Bronchial epithelial cell (primary cell): ENCODE results near the gene MBOAT7. TPM values are rescaled to one million over a fixed set of nuclear protein-coding genes. Genes with fewer than 3 reads are reported as not detected.
A peak's percentile ranks its signal among the peaks of the same experiment; 100 is the strongest.
"Not testable (repeated sequence)": the region's sequence is repeated elsewhere in the genome, so short reads cannot be mapped to it uniquely, and the experiment has no call there.

Experiments
- DNase-seq: peaks from one replicate; pipeline ENCODE4 v3.0.0-alpha.2; 2010; ENCODE audit warnings: low read depth
- FAIRE-seq: peaks from 2 replicates; lab custom pipeline; 2011; peaks lifted over from hg19 to GRCh38; lab: Jason Lieb, UNC
- H3K27me3 ChIP-seq: 2 replicates; pipeline ENCODE4 v1.5.1; 2011; ENCODE audit warnings: low read length; ENCODE audit not compliant: control insufficient read depth, insufficient read depth
- H3K36me3 ChIP-seq: 2 replicates; pipeline ENCODE4 v1.5.1; 2011; ENCODE audit warnings: low read length; ENCODE audit not compliant: control insufficient read depth, insufficient read depth
- H3K4me3 ChIP-seq: 2 replicates; pipeline ENCODE4 v1.5.1; 2011; ENCODE audit warnings: mild to moderate bottlenecking, low read depth, low read length, control low read depth
- total RNA-seq: library from RNA; depleted of rRNA; stranded (reverse); fragments of >200 nt; gene quantifications from 2 replicates; pipeline ENCODE4 v1.2.1, GENCODE V29; 2014
- TF ChIP-seq, protein P1 (sequence below): IDR thresholded peaks from 2 replicates; pipeline ENCODE4 v1.5.1; 2011; ENCODE audit warnings: mild to moderate bottlenecking, moderate library complexity, low read length, control low read depth, inconsistent platforms; ENCODE audit not compliant: insufficient read depth, severe bottlenecking

The MBOAT7 gene
- total RNA-seq, 1 donor from 2014 or later = 6.8 TPM

DNA sequence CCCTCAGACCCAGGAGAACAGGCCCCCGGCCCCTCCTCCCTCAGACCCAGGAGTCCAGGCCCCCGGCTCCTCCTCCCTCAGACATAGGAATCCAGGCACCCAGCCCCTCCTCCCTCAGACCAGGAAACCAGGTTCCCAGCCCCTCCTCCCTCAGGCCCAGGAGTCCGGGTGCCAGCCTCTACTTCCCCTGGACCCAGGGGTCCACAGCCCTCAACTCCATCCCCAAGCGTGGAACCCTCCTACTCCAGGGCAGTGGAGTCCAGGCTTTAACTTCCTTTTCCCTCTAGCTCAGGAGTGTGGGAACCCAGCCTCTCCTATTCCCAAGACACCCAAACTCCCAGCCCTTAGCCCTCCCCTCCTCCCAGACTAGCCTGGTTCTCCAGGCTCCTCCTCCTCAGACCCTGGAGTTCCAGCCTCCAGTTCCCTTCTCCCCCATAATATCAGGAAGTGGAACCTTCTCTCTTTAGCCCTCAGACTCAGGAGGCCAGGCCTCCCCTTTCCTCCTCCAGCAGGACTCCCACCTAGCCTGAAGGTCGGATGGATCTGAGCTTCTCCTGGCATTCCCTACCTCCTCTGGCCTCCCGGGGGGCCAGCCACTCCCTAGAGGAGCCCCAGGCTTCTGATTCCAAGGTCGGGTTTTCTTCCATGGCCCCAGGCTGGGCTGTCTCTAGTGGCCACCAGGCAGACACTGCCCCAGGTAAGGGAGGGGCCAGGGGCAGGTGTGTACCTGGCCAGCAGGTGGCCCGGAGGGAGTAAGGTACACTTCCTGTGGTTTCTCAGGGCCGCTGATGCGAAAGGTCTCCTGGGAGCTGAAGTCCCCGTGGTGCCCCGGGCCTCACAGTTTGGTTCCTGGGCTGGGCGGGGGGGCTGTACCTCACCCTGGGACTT, 16.7 kb downstream of the MBOAT7 start, which contains the start of gene TMC4:
TMC4 (minus strand) TSS at position 690 of the 888 bp plus-strand sequence; CDS start at position 647, 43 bp downstream.
- TF ChIP-seq, protein P1, sequence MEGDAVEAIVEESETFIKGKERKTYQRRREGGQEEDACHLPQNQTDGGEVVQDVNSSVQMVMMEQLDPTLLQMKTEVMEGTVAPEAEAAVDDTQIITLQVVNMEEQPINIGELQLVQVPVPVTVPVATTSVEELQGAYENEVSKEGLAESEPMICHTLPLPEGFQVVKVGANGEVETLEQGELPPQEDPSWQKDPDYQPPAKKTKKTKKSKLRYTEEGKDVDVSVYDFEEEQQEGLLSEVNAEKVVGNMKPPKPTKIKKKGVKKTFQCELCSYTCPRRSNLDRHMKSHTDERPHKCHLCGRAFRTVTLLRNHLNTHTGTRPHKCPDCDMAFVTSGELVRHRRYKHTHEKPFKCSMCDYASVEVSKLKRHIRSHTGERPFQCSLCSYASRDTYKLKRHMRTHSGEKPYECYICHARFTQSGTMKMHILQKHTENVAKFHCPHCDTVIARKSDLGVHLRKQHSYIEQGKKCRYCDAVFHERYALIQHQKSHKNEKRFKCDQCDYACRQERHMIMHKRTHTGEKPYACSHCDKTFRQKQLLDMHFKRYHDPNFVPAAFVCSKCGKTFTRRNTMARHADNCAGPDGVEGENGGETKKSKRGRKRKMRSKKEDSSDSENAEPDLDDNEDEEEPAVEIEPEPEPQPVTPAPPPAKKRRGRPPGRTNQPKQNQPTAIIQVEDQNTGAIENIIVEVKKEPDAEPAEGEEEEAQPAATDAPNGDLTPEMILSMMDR = peak; percentile 71

DNA sequence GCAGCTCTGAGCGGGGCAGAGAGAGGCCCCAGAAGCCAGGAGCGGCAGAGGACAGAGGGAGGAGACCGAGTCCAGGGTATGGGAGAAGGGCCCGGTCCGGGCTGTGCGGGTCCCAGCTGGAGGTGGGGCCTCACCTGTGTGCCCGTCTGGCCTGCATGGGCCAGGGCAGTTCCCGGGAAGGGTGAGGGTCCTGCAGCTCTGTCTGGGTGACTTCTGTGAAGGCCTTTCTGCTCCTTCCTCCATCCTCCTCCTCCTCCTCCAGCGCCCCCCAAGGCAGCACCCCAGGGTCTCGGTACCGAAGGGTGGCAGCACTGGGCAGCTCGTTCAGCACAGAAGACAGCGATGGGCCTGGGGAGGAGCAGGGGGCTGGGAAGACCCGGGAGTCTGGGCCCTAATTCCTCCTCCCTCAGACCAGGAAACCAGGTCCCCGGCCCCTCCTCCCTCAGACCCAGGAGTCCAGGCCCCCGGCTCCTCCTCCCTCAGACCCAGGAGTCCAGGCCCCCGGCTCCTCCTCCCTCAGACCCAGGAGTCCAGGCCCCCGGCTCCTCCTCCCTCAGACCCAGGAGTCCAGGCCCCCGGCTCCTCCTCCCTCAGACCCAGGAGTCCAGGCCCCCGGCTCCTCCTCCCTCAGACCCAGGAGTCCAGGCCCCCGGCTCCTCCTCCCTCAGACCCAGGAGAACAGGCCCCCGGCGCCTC, 17.5 kb downstream of the MBOAT7 start:
- not testable (repeated sequence) for DNase-seq, H3K36me3 ChIP-seq, H3K4me3 ChIP-seq, H3K27me3 ChIP-seq, FAIRE-seq

More for the DNA sequence above, 16.7 kb downstream of the MBOAT7 start, which contains the start of gene TMC4:
- Histone ChIP-seq H3K36me3 (peaks cover 2% of the 10 kb centered on the region), H3K4me3 (peak within 1 kb of the TSS; percentile 59), H3K27me3 (no peaks in the 10 kb centered on the region)
- FAIRE-seq = no peak
- DNase-seq = peak; percentile 80

DNA sequence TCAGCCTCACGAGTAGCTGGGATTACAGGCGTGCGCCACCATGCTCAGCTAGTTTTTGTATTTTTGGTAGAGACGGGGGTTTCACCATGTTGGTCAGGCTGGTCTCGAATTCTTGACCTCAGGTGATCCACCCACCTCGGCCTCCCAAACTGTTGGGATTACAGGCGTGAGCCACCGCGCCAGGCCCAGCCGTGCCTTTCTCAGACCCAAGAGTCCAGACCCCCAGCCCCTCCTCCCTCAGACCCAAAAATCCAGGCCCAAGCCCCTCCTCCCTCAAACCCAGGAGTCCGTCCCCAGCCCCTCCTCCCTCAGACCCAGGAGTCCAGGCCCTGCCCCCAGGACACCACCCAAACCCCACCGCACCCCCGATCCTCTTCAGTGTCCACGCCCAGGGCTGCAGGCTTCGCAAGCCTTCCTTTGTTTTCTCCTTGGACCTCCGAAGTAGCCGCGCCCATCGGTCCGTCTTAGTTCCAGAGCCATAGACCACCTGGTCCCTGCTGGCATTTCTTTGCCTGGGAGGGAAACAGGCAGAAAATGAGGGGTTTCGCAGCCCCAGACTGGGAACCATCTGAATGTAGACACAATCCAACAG, 20.1 kb downstream of the MBOAT7 start:
- no peak for FAIRE-seq

DNA sequence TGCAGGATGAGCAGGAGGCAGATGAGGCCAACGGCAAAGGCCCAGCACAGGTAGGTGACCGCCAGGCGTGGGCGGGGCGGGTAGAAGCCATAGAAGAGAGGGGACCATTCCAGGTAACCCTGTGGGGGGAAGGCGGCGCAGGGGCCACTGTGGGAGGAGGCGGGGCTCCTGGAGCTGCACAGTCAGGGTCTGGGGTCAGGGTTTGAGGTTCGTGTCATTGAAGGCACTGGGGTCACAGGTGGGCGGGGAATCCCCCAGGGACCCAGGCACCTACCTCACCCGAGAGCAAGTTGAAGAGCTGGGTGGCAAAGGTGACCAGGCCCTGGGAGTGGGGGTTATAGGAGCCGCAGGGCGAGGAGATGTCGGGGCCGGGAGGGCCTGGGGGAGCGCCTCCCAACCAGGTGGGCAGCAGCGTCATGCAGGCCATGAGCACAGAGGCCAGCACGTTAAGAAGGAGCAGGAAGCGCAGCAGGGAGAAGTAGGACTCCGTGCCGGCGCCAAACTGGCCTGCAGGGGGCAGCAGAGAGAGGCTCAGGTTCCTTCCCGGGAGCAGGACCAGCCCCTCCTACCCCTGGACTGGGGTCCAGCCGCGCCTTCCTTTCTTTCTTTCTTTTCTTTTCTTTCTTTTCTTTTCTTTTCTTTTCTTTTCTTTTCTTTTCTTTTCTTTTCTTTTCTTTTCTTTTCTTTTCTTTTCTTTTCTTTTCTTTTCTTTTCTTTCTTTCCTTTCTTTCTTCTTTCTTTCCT, 21.0 kb downstream of the MBOAT7 start:
- Histone ChIP-seq H3K27me3 (no peaks in the 10 kb centered on the region), H3K36me3 (peaks cover 2% of the 10 kb centered on the region), H3K4me3 (no peak overlapping the region)
- peak; percentile 59 for DNase-seq
- TF ChIP-seq, protein P1 = peak; percentile 98
- FAIRE-seq = no peak

More for the DNA sequence above, 20.1 kb downstream of the MBOAT7 start:
- no peak for DNase-seq
- Histone ChIP-seq H3K36me3 (peaks cover 2% of the 10 kb centered on the region), H3K27me3 (no peaks in the 10 kb centered on the region), H3K4me3 (no peak overlapping the region)
- TF ChIP-seq, protein P1 = no peak

DNA sequence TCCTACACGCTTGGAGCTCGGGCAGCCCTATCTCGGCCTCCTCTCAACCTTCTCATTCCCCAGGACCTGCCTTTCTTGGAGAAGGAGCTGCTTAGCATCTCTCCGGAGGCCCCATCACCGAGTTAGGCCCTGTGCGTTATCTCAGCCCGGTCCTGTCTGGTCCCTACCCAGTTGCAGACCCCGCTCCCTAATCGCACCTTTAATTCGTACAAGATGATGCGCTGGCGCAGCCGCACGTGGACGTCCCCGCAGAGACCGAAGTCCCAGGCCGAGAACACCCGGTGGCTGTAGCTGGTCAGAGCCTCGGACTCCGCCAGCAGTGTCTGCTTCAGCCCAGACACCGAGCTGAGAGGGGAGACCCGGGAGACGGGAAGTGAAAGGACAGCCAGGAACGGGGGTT, 24.2 kb downstream of the MBOAT7 start:
- H3K27me3 ChIP-seq = no peaks in the 10 kb centered on the region
- H3K4me3 ChIP-seq = no peak overlapping the region
- DNase-seq (no peak), FAIRE-seq (no peak)
- TF ChIP-seq, protein P1 = no peak
- no peaks in the 10 kb centered on the region for H3K36me3 ChIP-seq
